ENCODE data around the gene NIPAL3.

DNA sequence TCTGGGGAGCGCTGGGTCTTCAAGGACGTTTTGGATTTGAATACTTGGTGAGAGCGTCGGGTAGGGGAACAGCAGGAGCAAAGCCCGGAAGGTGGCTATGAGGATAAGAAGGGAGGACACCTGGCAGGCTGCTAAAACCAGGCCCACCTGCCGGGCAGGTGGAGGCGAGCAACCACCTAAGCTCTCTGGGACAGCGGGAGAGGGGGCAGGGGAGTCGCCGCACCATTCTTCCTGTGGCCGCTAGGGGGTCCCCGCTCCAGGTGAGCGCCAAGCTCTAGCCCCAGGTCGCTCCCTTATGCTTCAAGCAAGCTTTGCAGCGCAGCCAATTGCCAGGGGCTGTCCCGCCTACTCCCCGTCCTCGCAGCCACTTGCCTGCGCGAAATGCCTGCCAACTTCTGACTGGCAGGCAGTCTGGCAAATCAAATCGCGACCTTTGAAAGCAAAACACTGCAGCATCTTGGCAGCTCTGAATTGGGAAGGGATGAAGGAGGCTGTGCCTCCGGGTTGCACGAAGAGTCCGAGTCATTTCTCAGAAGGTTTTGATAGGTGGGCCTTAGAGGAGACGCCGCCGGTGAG, at the start of gene NIPAL3:
- peak; percentile 61 to 93 for TF ChIP-seq CTCF (IDR thresholded peaks at IDR 0.05; ENCODE audit: extremely low read depth in 1 of 2, insufficient read depth in 1 of 2, low read depth in 1 of 2, low read length in 2 of 2)
- TF ChIP-seq EZH2 (IDR thresholded peaks at IDR 0.05; ENCODE audit: borderline replicate concordance, low read depth, low read length, severe bottlenecking): no peak
- peak; percentile 35 for TF ChIP-seq POLR2A (IDR thresholded peaks at IDR 0.05; ENCODE audit: low read depth, low read length)
- TF ChIP-seq POLR2AphosphoS5 (IDR thresholded peaks at IDR 0.05; ENCODE audit: insufficient read depth, low read depth, low read length): no peak
- TF ChIP-seq JUN (IDR thresholded peaks at IDR 0.05; ENCODE audit: borderline replicate concordance, insufficient read depth, insufficient read length, low read depth): no peak
- no peak for TF ChIP-seq FOS (IDR thresholded peaks at IDR 0.05; ENCODE audit: borderline replicate concordance, insufficient read depth, low read length)
